HG02840 (cell line): ENCODE results near the gene ANKZF1.

Experiments
- ATAC-seq: cut with Tn5 transposase; IDR thresholded peaks from one replicate; pipeline ENCODE4 v1.9.1; 2021; ENCODE audit warnings: mild to moderate bottlenecking, moderate library complexity, moderate number of reproducible peaks; ENCODE audit not compliant: unreplicated experiment, low FRiP score

The ANKZF1 gene

GRCh38 chr2:219279151-219279915 lies 49.7 kb downstream of the ANKZF1 start, which contains the start of gene DNAJB2:
Gene DNAJB2 (plus strand): TSS chr2:219279366. CDS start chr2:219279834, 468 bp downstream.
- peak; percentile 88 for ATAC-seq

- no peak for ATAC-seq
Measured at GRCh38 chr2:219279916-219280516, 50.4 kb downstream of the ANKZF1 start.

- ATAC-seq: no peak
Measured at GRCh38 chr2:219280651-219281050, 51.0 kb downstream of the ANKZF1 start.

- ATAC-seq: no peak
Measured at GRCh38 chr2:219281588-219281987, 52.0 kb downstream of the ANKZF1 start.

GRCh38 chr2:219282375-219282774 lies 52.8 kb downstream of the ANKZF1 start:
- no peak for ATAC-seq

GRCh38 chr2:219282943-219283581 lies 53.5 kb downstream of the ANKZF1 start:
- no peak for ATAC-seq

GRCh38 chr2:219284501-219285372 lies 55.1 kb downstream of the ANKZF1 start:
- no peak for ATAC-seq

GRCh38 chr2:219285373-219285735 lies 55.7 kb downstream of the ANKZF1 start:
- no peak for ATAC-seq

GRCh38 chr2:219285894-219286425 lies 56.4 kb downstream of the ANKZF1 start:
- ATAC-seq: no peak
